A673 (cell line): Measurements from ENCODE around the gene RCHY1. TPM values are rescaled to one million over a fixed set of nuclear protein-coding genes. Genes with fewer than 3 reads are reported as not detected.
"Not testable (repeated sequence)": the region's sequence is repeated elsewhere in the genome, so short reads cannot be mapped to it uniquely, and the experiment has no call there.

Experiments
- BruUV-seq: library from RNA; stranded (reverse); fragments of 400-500 nt; replicated peaks from 2 replicates; lab custom pipeline; 2021; lab: Mats Ljungman, UMichigan
- CTCF ChIA-PET: fragments of 300-600 bp; sonication (Branson Sonifier 250); formaldehyde crosslinking; loops from one replicate; lab custom pipeline; 2022; ENCODE audit warnings: antibody characterized with exemption; lab: Charles Lee
- POLR2A ChIA-PET: fragments of 300-600 bp; sonication (Branson Sonifier 250); formaldehyde crosslinking; loops from one replicate; lab custom pipeline; 2022; ENCODE audit warnings: antibody characterized with exemption; ENCODE audit not compliant: low non-redundant PET; lab: Charles Lee
- DNase-seq: peaks from one replicate; pipeline ENCODE4 v3.0.0-alpha.2; 2015; ENCODE audit warnings: low spot score
- H3K27ac ChIP-seq: fragments of 200-600 bp; sonication (generic); 2 replicates; pipeline ENCODE4 v1.5.1; 2016; ENCODE audit warnings: mixed run types, low read depth, mild to moderate bottlenecking, mixed read lengths, antibody characterized with exemption, low read length; ENCODE audit not compliant: poor library complexity, severe bottlenecking
- H3K27me3 ChIP-seq: fragments of 200-600 bp; sonication (generic); replicated peaks from 2 replicates; pipeline ENCODE4 v1.6.1; 2017; ENCODE audit warnings: mixed run types, low read depth, mild to moderate bottlenecking, mixed read lengths, antibody characterized with exemption, low read length; ENCODE audit not compliant: insufficient read depth, poor library complexity
- H3K36me3 ChIP-seq: fragments of 200-600 bp; sonication (generic); 2 replicates; pipeline ENCODE4 v1.6.1; 2016; ENCODE audit warnings: mixed run types, mild to moderate bottlenecking, mixed read lengths, antibody characterized with exemption, low read length; ENCODE audit not compliant: insufficient read depth, poor library complexity, severe bottlenecking
- H3K4me1 ChIP-seq: fragments of 200-600 bp; sonication (generic); 2 replicates; pipeline ENCODE4 v1.6.1; 2017; ENCODE audit warnings: mixed run types, mild to moderate bottlenecking, mixed read lengths, antibody characterized with exemption, low read length; ENCODE audit not compliant: insufficient read depth, poor library complexity, severe bottlenecking
- H3K4me3 ChIP-seq: fragments of 200-600 bp; sonication (generic); 2 replicates; pipeline ENCODE4 v1.5.1; 2016; ENCODE audit warnings: low read depth, mixed run types, mild to moderate bottlenecking, mixed read lengths, low read length; ENCODE audit not compliant: poor library complexity, severe bottlenecking
- H3K9me3 ChIP-seq: fragments of 200-600 bp; sonication (generic); 2 replicates; pipeline ENCODE4 v1.6.1; 2016; ENCODE audit warnings: mixed run types, low read depth, mild to moderate bottlenecking, mixed read lengths, antibody characterized with exemption, low read length; ENCODE audit not compliant: poor library complexity, severe bottlenecking
- EZH2 ChIP-seq: fragments of 200-600 bp; sonication (generic); IDR thresholded peaks from 2 replicates; pipeline ENCODE4 v1.6.1; 2017; ENCODE audit warnings: borderline replicate concordance, low read depth, mild to moderate bottlenecking, mixed read lengths, antibody characterized with exemption, low read length; ENCODE audit not compliant: poor library complexity, severe bottlenecking
- intact Hi-C: fragments of 100-400 bp; cut with micrococcal nuclease; formaldehyde crosslinking; loops from one replicate; pipeline ENCODE4 v1.10.0; 2022; ENCODE audit not compliant: unreplicated experiment
- total RNA-seq: library from RNA; stranded (reverse); gene quantifications from 2 replicates; pipeline ENCODE4 v1.2.3, GENCODE V29; 2021
- TF ChIP-seq, protein P1 (sequence below): fragments of 300-800, 200-600 bp; sonication (generic); conservative IDR thresholded peaks from 2 replicates; pipeline ENCODE4 v1.5.1; 2017; ENCODE audit warnings: low read depth, mild to moderate bottlenecking, antibody characterized with exemption, low read length, moderate library complexity, mixed read lengths

The RCHY1 gene
- total RNA-seq, 1 experiment from 2014 or later = 36.0 TPM

DNA sequence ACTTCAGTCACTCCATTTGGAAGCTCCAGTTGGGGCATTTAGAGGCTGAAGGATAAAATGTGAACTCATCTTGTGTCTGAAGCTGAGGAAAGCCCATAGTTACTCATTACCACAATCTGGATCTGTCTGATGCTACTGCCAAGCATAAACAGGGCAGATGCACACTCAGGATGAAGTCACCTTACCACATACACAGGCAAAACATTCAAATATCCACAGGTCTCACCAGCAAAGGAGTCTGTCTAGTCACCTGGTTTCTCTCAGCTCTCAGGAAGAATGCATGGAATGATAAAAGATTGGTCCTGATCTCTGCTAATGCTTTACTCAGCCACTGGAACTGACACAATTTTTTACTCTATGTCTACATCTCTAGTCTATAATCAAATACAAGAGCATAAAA lies 28.6 kb upstream of the RCHY1 start:
- POLR2A ChIA-PET = interaction anchor here (0.6 kb wide), 1 partner anchor 1614 kb away, joined by 3 read pairs; no protein-coding TSS in a partner anchor
- no peaks in the 10 kb centered on the region for H3K27me3 ChIP-seq
- H3K9me3 ChIP-seq = no peaks in the 10 kb centered on the region
- no peak overlapping the region for H3K27ac ChIP-seq
- H3K4me1 ChIP-seq = no peaks in the 10 kb centered on the region
- intact Hi-C loops = no loop called here
- TF ChIP-seq, protein P1, sequence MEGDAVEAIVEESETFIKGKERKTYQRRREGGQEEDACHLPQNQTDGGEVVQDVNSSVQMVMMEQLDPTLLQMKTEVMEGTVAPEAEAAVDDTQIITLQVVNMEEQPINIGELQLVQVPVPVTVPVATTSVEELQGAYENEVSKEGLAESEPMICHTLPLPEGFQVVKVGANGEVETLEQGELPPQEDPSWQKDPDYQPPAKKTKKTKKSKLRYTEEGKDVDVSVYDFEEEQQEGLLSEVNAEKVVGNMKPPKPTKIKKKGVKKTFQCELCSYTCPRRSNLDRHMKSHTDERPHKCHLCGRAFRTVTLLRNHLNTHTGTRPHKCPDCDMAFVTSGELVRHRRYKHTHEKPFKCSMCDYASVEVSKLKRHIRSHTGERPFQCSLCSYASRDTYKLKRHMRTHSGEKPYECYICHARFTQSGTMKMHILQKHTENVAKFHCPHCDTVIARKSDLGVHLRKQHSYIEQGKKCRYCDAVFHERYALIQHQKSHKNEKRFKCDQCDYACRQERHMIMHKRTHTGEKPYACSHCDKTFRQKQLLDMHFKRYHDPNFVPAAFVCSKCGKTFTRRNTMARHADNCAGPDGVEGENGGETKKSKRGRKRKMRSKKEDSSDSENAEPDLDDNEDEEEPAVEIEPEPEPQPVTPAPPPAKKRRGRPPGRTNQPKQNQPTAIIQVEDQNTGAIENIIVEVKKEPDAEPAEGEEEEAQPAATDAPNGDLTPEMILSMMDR = no peak
- no peak for TF ChIP-seq EZH2
- no peaks in the 10 kb centered on the region for H3K36me3 ChIP-seq
- BruUV-seq = no TSS peak
- no peak for DNase-seq
- CTCF ChIA-PET = no interaction called here
- H3K4me3 ChIP-seq = no peak overlapping the region

GRCh38 chr4:75537308-75537707 lies 23.1 kb upstream of the RCHY1 start:
- intact Hi-C loops, H3K4me3 ChIP-seq, H3K4me1 ChIP-seq, H3K9me3 ChIP-seq, POLR2A ChIA-PET, H3K27me3 ChIP-seq, DNase-seq, CTCF ChIA-PET, BruUV-seq, H3K27ac ChIP-seq, H3K36me3 ChIP-seq: not testable (repeated sequence)

DNA sequence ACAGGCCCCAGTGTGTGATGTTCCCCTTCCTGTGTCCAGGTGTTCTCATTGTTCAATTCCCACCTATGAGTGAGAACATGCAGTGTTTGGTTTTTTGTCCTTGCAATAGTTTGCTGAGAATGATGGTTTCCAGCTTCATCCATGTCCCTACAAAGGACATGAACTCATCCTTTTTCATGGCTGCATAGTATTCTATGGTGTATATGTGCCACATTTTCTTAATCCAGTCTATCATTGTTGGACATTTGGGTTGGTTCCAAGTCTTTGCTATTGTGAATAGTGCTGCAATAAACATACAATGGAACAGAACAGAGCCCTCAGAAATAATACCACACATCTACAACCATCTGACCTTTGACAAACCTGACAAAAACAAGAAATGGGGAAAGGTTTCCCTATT lies 19.7 kb upstream of the RCHY1 start:
- intact Hi-C loops, H3K4me3 ChIP-seq, POLR2A ChIA-PET, H3K27me3 ChIP-seq, CTCF ChIA-PET, BruUV-seq, H3K36me3 ChIP-seq, DNase-seq, H3K27ac ChIP-seq, H3K4me1 ChIP-seq, H3K9me3 ChIP-seq: not testable (repeated sequence)

DNA sequence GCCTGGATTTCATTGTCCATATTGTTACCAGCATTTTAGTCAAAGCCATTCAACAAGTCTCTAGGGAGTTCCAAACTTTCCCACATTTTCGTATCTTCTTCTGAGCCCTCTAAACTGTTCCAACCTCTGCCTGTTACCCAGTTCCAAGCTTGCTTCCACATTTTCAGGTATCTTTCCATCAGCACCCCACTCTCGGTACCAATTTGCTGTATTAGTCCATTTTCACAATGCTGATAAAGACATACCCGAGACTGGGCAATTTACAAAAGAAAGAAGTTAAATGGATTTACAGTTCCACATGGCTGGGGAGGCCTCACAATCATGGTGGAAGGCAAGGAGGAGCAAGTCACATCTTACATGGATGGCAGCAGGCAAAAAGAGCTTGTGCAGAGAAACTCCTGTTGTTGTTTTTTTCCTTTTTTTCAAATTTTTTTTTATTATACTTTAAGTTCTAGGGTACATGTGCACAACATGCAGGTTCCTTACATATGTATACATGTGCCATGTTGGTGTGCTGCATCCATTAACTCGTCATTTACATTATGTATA lies 19.2 kb upstream of the RCHY1 start:
- H3K27ac ChIP-seq, H3K27me3 ChIP-seq, CTCF ChIA-PET, H3K4me3 ChIP-seq, H3K4me1 ChIP-seq, H3K9me3 ChIP-seq, DNase-seq, POLR2A ChIA-PET, intact Hi-C loops, H3K36me3 ChIP-seq, BruUV-seq: not testable (repeated sequence)

DNA sequence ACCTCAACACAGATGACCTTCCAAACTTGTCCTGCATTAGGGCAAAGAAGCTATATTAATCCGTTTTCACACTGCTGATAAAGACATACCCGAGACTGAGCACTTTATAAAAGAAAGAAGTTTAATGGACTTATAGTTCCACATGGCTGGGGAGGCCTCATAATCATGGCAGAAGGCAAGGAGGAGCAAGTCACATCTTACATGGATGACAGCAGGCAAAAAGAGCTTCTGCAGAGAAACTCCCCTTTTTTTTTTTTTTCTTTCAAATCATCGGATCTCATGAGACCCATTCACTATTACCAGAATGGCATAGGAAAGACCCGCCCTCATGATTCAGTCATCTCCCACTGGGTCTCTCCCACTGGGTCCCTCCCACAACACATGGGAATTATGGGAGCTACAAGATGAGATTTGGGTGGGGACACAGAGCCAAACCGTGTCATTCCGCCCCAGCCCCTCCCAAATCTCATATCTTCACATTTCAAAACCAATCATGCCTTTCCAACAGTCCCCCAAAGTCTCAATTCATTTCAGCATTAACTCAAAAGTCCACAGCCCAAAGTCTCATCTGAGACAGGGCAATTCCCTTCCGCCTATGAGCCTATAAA lies 17.4 kb upstream of the RCHY1 start:
- POLR2A ChIA-PET = not testable (repeated sequence)

More for the DNA sequence above, 17.4 kb upstream of the RCHY1 start:
- intact Hi-C loops, DNase-seq, H3K36me3 ChIP-seq, BruUV-seq, H3K27ac ChIP-seq, H3K9me3 ChIP-seq, H3K4me3 ChIP-seq, H3K27me3 ChIP-seq, CTCF ChIA-PET, H3K4me1 ChIP-seq: not testable (repeated sequence)
